SJSA1 (cell line): ENCODE results near the gene GGNBP2. TPM values are rescaled to one million over a fixed set of nuclear protein-coding genes. Genes with fewer than 3 reads are reported as not detected.

Source experiments
- DNase-seq, 2 experiments: peaks; one replicate each; pipeline ENCODE4 v3.0.0-alpha.2; 2015 to 2020; ENCODE audit warnings: low spot score in 2 of 2, low read depth in 1 of 2
- H3K27ac ChIP-seq: fragments of 250-450 bp; sonication (Bioruptor Pico); 2 replicates; pipeline ENCODE4 v1.5.1; 2020; ENCODE audit warnings: mild to moderate bottlenecking, moderate library complexity
- H3K27me3 ChIP-seq: fragments of 250-450 bp; sonication (Bioruptor Pico); replicated peaks from 2 replicates; pipeline ENCODE4 v1.5.1; 2020; ENCODE audit warnings: mild to moderate bottlenecking, moderate library complexity
- H3K36me3 ChIP-seq: fragments of 250-450 bp; sonication (Bioruptor Pico); 2 replicates; pipeline ENCODE4 v1.5.1; 2020; ENCODE audit warnings: mild to moderate bottlenecking
- H3K4me1 ChIP-seq: fragments of 250-450 bp; sonication (Bioruptor Pico); replicated peaks from 2 replicates; pipeline ENCODE4 v1.6.1; 2021; ENCODE audit warnings: mild to moderate bottlenecking
- H3K4me3 ChIP-seq: fragments of 250-450 bp; sonication (Bioruptor Pico); 2 replicates; pipeline ENCODE4 v1.5.1; 2020; ENCODE audit warnings: mild to moderate bottlenecking
- H3K9me3 ChIP-seq: fragments of 250-450 bp; sonication (Bioruptor Pico); replicated peaks from 2 replicates; pipeline ENCODE4 v1.5.1; 2020; ENCODE audit warnings: mild to moderate bottlenecking
- total RNA-seq: library from RNA; depleted of rRNA; stranded (reverse); fragments of >200 nt; shearing (Covaris generic); gene quantifications from 2 replicates; pipeline ENCODE4 v1.2.3, GENCODE V29; 2014

GGNBP2 gene
- total RNA-seq, 1 experiment from 2014 or later: 54.0 TPM

- Histone ChIP-seq H3K36me3 (peaks cover 6% of the 10 kb centered on the region; the same call in 1 of the 2 replicates), H3K9me3 (no peaks in the 10 kb centered on the region), H3K27ac (no peak overlapping the region), H3K4me1 (no peaks in the 10 kb centered on the region), H3K4me3 (no peak overlapping the region), H3K27me3 (no peaks in the 10 kb centered on the region)
- DNase-seq: no peak
Observed at GRCh38 chr17:36608794-36609497, 64.2 kb downstream of the GGNBP2 start.

- Histone ChIP-seq H3K27me3 (no peaks in the 10 kb centered on the region), H3K36me3 (peaks cover 4% of the 10 kb centered on the region; the same call in 1 of the 2 replicates), H3K4me3 (no peak overlapping the region), H3K4me1 (no peaks in the 10 kb centered on the region), H3K9me3 (no peaks in the 10 kb centered on the region), H3K27ac (no peak overlapping the region)
- DNase-seq: no peak
Observed at GRCh38 chr17:36609498-36609862, 64.8 kb downstream of the GGNBP2 start.

- Histone ChIP-seq H3K4me3 (no peak overlapping the region), H3K27me3 (no peaks in the 10 kb centered on the region), H3K9me3 (no peaks in the 10 kb centered on the region), H3K4me1 (no peaks in the 10 kb centered on the region), H3K36me3 (peaks cover 4% of the 10 kb centered on the region; the same call in 1 of the 2 replicates), H3K27ac (no peak overlapping the region)
- DNase-seq: no peak
Observed at GRCh38 chr17:36610474-36610873, 65.8 kb downstream of the GGNBP2 start.

GRCh38 chr17:36611345-36612072 lies 66.8 kb downstream of the GGNBP2 start:
- H3K27me3 ChIP-seq: no peaks in the 10 kb centered on the region
- no peaks in the 10 kb centered on the region for H3K4me1 ChIP-seq
- no peaks in the 10 kb centered on the region for H3K9me3 ChIP-seq
- DNase-seq: no peak
- H3K36me3 ChIP-seq: peaks cover 4% of the 10 kb centered on the region; the same call in 1 of the 2 replicates
- H3K27ac ChIP-seq: no peak overlapping the region
- no peak overlapping the region for H3K4me3 ChIP-seq

GRCh38 chr17:36612323-36612722 lies 67.6 kb downstream of the GGNBP2 start:
- Histone ChIP-seq H3K4me1 (no peaks in the 10 kb centered on the region), H3K4me3 (no peak overlapping the region), H3K36me3 (peaks cover 4% of the 10 kb centered on the region; the same call in 1 of the 2 replicates), H3K9me3 (no peaks in the 10 kb centered on the region), H3K27ac (no peak overlapping the region), H3K27me3 (no peaks in the 10 kb centered on the region)
- no peak for DNase-seq

GRCh38 chr17:36613155-36613554 lies 68.4 kb downstream of the GGNBP2 start:
- no peak overlapping the region for H3K27ac ChIP-seq

GRCh38 chr17:36614081-36614480 lies 69.4 kb downstream of the GGNBP2 start:
- no peak for DNase-seq
- Histone ChIP-seq H3K36me3 (peaks cover 2% of the 10 kb centered on the region; the same call in 1 of the 2 replicates), H3K4me1 (no peaks in the 10 kb centered on the region), H3K9me3 (no peaks in the 10 kb centered on the region), H3K27ac (no peak overlapping the region), H3K4me3 (no peak overlapping the region), H3K27me3 (no peaks in the 10 kb centered on the region)

More at GRCh38 chr17:36613155-36613554, 68.4 kb downstream of the GGNBP2 start:
- H3K4me1 ChIP-seq: no peaks in the 10 kb centered on the region
- H3K36me3 ChIP-seq: peaks cover 4% of the 10 kb centered on the region; the same call in 1 of the 2 replicates
- H3K27me3 ChIP-seq: no peaks in the 10 kb centered on the region
- no peak for DNase-seq
- H3K4me3 ChIP-seq: no peak overlapping the region
- no peaks in the 10 kb centered on the region for H3K9me3 ChIP-seq

- Histone ChIP-seq H3K4me3 (no peak overlapping the region), H3K27ac (no peak overlapping the region), H3K9me3 (no peaks in the 10 kb centered on the region), H3K36me3 (no peaks in the 10 kb centered on the region), H3K27me3 (no peaks in the 10 kb centered on the region), H3K4me1 (no peaks in the 10 kb centered on the region)
- DNase-seq: no peak
Observed at GRCh38 chr17:36614933-36615332, 70.2 kb downstream of the GGNBP2 start.

GRCh38 chr17:36616061-36617029 lies 71.6 kb downstream of the GGNBP2 start:
- no peaks in the 10 kb centered on the region for H3K36me3 ChIP-seq
- no peaks in the 10 kb centered on the region for H3K9me3 ChIP-seq
- no peak overlapping the region for H3K27ac ChIP-seq
- DNase-seq: no peak
- no peaks in the 10 kb centered on the region for H3K4me1 ChIP-seq
- H3K4me3 ChIP-seq: no peak overlapping the region
- no peaks in the 10 kb centered on the region for H3K27me3 ChIP-seq

GRCh38 chr17:36617773-36618172 lies 73.1 kb downstream of the GGNBP2 start:
- no peak for DNase-seq
- Histone ChIP-seq H3K9me3 (no peaks in the 10 kb centered on the region), H3K27me3 (no peaks in the 10 kb centered on the region), H3K36me3 (no peaks in the 10 kb centered on the region), H3K4me1 (no peaks in the 10 kb centered on the region), H3K4me3 (no peak overlapping the region), H3K27ac (no peak overlapping the region)

- H3K27ac ChIP-seq: no peak overlapping the region
- no peaks in the 10 kb centered on the region for H3K36me3 ChIP-seq
- H3K4me3 ChIP-seq: no peak overlapping the region
- no peaks in the 10 kb centered on the region for H3K4me1 ChIP-seq
- H3K9me3 ChIP-seq: no peaks in the 10 kb centered on the region
- no peaks in the 10 kb centered on the region for H3K27me3 ChIP-seq
- DNase-seq: no peak
Observed at GRCh38 chr17:36623281-36623680, 78.6 kb downstream of the GGNBP2 start.

GRCh38 chr17:36625188-36625587 lies 80.5 kb downstream of the GGNBP2 start:
- H3K4me1 ChIP-seq: no peaks in the 10 kb centered on the region
- H3K27ac ChIP-seq: no peak overlapping the region
- H3K27me3 ChIP-seq: no peaks in the 10 kb centered on the region
- H3K4me3 ChIP-seq: no peak overlapping the region
- no peak for DNase-seq
- no peaks in the 10 kb centered on the region for H3K36me3 ChIP-seq
- no peaks in the 10 kb centered on the region for H3K9me3 ChIP-seq

- Histone ChIP-seq H3K4me1 (no peaks in the 10 kb centered on the region), H3K27ac (no peak overlapping the region), H3K27me3 (no peaks in the 10 kb centered on the region), H3K9me3 (no peaks in the 10 kb centered on the region), H3K36me3 (no peaks in the 10 kb centered on the region), H3K4me3 (no peak overlapping the region)
- no peak for DNase-seq
Observed at GRCh38 chr17:36627101-36627500, 82.4 kb downstream of the GGNBP2 start.
